Superior temporal gyrus (tissue), 1 donor: ENCODE results near the gene TEX19.
"Not testable (repeated sequence)": the region's sequence is repeated elsewhere in the genome, so short reads cannot be mapped to it uniquely, and the experiment has no call there.

Experiments
- DNase-seq: peaks from one replicate; pipeline ENCODE4 v3.0.0-alpha.2; 2016; ENCODE audit errors: extremely low spot score

The TEX19 gene

DNA sequence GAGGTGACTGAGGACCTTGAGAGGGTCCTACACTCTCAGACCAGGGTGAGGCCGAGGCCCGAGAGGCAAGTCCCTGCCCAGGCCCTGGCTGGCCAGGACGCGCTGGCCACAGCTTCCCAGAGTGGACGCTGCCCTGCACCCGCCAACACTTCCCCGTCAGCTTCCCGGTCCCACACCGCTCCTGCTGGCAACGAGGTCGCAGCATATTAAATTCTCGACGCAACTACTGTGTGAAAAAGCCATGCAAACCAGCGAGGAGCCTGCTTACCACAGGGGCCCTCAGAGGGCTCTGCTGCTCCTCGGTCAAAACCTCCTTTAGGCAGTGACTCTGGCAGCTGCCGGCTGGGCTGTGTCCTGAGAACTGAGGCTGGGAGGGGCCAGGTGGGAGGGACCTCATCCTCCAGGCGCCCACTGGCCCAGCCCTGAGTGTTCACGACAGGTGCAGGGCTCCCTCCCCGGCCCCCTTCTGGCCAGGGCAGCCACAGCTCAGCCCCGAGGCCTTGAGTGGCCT lies 2.1 kb upstream of the TEX19 start:
- DNase-seq = no peak

- DNase-seq = no peak
Measured at GRCh38 chr17:82357394-82357793, 1.7 kb upstream of the TEX19 start.

DNA sequence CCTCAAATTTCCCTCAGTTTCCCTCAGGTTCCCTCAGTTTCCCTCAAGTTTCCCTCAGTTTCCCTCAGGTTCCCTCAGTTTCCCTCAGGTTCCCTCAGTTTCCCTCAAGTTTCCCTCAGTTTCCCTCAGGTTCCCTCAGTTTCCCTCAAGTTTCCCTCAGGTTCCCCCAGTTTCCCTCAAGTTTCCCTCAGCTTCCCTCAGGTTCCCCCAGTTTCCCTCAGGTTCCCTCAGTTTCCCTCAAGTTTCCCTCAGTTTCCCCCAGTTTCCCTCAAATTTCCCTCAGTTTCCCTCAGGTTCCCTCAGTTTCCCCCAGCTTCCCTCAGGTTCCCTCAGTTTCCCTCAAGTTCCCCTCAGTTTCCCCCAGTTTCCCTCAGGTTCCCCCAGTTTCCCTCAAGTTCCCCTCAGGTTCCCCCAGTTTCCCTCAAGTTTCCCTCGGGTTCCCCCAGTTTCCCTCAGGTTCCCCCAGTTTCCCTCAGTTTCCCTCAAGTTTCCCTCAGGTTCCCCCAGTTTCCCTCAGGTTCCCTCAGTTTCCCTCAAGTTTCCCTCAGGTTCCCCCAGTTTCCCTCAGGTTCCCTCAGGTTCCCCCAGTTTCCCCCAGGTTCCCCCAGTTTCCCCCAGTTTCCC lies 516 bp downstream of the TEX19 start:
- not testable (repeated sequence) for DNase-seq

DNA sequence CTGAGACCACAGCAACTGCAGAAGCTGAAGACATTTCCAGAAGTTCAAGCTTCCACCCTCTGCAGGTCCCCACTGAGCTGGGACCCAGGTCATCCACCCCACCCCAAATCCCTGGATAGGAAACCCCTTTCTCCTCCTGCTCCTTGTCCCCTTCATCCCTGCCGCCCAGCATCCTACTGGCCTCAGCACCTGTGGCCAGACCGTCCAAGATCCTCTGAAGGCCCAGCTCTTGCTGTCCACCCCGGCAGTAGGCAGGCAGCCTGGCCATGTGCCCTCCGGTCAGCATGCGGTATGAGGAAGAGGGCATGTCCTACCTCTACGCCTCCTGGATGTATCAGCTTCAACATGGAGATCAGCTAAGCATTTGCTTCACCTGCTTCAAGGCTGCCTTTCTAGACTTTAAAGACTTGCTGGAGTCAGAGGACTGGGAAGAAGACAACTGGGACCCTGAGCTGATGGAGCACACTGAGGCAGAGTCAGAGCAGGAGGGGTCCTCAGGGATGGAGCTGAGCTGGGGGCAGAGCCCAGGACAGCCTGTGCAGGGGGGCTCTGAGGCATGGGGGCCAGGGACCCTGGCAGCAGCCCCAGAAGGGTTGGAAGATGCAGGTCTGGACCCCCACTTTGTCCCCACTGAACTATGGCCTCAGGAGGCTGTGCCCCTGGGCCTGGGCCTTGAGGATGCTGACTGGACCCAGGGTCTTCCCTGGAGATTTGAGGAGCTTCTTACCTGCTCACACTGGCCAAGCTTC lies 3.0 kb downstream of the TEX19 start:
- DNase-seq = no peak

- no peak for DNase-seq
Measured at GRCh38 chr17:82365606-82366295, 6.7 kb downstream of the TEX19 start.

GRCh38 chr17:82366749-82367148 lies 7.7 kb downstream of the TEX19 start:
- DNase-seq = no peak

DNA sequence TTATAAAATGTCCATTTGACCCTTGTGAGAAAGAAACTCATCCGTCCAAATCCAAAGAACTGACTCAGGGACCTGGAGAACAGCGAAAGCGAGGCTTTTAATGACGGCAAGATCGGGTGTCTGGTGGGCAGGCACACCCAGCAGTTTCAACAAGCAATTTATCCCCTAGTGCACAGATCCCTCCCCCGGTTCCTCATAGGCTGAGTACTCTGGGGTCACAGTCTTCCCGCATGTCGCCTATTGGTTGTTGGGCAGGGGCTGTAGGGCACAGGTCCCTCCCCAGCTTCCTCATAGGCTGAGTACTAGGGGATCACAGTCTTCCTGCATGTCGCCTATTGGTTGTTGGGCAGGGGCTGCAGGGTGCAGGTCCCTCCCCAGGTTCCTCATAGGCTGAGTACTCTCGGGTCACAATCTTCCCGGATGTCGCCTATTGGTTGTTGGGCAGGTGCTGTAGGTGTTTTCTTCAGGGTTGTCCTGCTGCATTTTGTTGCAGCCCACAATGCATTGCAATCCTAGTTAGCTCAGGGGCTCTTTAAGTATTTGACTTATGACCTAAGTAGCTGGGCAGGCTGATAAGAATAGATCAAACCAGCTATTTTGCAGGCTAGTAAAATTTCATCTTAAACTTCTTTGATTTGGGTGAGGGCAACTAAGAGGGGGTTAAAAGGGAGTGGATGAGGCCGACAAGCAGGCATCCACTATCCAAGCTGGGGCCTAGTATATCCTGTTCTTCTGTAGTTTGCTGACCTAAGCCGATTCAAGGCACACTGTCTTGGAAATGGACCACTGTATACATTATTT lies 8.9 kb downstream of the TEX19 start:
- DNase-seq = no peak

GRCh38 chr17:82369211-82369610 lies 10.2 kb downstream of the TEX19 start:
- no peak for DNase-seq

DNA sequence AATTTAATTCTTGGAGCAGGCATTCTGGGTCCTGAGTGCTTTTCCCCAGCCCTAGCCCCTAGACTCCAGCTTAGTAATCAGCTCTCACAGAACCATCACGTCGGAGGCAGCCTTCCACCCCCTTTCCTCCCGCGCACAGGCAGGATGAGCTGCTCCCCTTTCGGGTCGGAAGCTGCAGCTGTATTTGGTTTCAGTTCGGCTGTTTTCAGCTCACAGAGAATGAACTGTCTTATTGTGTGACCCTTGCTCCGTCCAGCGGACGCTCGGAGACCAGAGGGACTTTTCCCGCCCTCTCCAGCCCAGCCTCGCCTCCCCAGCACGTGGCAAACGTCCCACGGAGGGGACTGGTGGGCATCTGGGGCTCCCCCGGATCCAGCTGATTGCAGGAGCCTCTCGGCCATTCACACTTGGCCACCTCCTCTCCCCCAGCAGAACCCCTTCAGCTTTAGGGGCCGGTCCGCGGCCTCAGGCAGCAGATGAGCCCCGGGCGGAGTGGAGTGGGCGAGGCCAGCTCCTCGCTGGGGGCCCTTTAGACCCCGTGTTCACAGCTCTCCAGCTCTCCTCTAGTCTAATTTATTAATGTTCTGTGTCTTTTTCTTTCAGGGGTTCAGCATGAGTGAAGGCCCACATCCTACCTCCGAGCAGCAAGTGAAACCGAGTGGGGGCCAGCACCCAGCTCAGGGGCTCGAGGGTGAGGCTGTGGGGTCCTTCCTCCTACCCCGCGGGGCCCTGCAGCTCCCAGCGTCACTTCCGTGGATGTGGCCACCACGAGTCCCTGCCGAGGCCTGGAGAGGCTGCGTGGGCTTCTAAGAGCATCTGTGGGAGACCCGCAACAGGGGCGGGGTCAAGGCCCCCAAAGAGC lies 11.7 kb downstream of the TEX19 start:
- no peak for DNase-seq

GRCh38 chr17:82371333-82372248 lies 12.5 kb downstream of the TEX19 start, which contains the start of gene UTS2R:
UTS2R (plus strand) TSS chr17:82371765; CDS start chr17:82374325, 2,560 bp downstream.
- DNase-seq = no peak

DNA sequence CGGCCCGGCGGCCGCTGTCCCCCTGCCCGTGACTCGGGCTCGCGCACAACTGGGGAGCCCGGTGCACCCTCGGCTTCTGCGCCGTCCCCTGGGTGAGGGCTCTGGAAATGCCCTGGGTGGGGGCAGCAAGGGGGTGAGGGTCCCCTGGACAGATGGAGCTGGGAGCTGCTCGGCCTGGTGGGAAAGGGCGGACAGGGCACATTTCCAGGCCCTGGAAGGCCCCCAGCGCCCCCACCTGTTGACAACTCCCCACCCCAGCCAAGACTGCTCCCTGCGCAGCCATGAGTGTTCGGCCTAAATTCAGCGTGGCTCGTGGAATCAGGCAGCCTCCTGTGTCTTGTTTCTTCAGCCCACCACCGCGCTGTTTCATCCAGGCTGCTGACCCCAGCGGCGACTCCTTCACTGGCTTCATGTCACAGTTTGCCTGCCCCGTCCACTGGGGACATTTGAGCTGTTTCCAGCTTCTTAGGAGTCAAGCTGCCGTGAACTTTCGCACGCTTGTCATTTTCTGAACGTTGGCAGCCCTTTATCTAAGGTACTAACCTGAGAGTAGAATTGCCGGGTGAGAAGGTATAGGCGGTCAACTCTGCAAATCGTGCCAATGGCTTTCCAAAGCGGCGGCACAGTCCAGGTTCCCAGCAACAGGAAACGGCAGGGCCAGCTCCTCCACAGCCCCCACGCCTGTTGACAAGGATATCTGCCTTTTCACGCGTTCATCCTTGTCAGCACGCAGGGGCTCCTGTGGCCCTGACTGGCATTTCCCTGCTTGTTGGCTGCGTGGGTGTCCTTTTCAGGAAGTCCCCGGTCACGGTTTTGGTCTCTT lies 13.4 kb downstream of the TEX19 start:
- DNase-seq = no peak

DNA sequence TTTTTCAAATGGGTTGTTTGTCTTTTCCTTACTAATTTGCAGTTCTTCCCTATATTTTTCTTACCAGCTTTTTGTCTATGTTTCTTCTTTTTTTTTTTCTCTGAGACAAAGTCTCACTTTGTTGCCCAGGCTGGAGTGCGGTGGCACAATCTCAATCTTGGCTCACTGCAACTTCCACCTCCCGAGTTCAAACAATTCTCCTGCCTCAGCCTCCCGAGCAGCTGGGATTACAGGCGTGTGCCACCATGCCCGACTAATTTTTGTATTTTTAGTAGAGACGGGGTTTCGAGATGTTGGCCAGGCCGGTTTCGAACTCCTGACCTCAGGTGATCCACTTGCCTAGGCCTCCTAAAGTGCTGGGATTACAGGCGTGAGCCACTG lies 14.0 kb downstream of the TEX19 start:
- DNase-seq = not testable (repeated sequence)

DNA sequence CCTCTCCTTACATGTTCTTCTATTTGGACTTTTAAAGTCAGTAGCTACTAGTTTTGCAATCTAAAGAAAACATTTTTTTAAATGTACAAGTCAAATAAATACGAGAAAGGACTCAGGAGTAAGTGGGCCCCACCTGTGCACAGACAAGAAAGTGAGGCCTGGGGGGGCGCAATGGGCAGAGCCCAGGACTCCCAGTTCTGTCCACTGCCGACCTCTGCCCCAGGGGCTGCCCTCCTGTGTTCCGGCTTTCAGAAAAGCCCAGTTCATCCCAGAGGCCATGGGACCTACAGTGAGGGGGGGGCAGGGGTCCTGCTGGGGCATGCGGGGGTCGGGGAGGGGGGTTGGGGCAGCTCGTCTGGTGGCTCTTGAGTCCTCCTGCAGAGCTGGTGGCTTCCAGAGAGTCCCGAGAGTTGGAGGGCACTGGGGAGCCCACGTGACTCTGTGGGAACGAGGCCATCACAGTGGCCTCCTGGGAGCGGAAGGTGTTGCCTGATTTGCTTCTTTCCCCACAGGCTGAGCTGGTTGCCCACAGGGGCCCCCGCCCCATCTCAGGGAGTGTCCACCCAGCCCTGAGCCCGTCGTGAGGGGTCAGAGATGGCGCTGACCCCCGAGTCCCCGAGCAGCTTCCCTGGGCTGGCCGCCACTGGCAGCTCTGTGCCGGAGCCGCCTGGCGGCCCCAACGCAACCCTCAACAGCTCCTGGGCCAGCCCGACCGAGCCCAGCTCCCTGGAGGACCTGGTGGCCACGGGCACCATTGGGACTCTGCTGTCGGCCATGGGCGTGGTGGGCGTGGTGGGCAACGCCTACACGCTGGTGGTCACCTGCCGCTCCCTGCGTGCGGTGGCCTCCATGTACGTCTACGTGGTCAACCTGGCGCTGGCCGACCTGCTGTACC lies 14.9 kb downstream of the TEX19 start:
- DNase-seq = no peak

DNA sequence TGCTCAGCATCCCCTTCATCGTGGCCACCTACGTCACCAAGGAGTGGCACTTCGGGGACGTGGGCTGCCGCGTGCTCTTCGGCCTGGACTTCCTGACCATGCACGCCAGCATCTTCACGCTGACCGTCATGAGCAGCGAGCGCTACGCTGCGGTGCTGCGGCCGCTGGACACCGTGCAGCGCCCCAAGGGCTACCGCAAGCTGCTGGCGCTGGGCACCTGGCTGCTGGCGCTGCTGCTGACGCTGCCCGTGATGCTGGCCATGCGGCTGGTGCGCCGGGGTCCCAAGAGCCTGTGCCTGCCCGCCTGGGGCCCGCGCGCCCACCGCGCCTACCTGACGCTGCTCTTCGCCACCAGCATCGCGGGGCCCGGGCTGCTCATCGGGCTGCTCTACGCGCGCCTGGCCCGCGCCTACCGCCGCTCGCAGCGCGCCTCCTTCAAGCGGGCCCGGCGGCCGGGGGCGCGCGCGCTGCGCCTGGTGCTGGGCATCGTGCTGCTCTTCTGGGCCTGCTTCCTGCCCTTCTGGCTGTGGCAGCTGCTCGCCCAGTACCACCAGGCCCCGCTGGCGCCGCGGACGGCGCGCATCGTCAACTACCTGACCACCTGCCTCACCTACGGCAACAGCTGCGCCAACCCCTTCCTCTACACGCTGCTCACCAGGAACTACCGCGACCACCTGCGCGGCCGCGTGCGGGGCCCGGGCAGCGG lies 15.7 kb downstream of the TEX19 start:
- no peak for DNase-seq

DNA sequence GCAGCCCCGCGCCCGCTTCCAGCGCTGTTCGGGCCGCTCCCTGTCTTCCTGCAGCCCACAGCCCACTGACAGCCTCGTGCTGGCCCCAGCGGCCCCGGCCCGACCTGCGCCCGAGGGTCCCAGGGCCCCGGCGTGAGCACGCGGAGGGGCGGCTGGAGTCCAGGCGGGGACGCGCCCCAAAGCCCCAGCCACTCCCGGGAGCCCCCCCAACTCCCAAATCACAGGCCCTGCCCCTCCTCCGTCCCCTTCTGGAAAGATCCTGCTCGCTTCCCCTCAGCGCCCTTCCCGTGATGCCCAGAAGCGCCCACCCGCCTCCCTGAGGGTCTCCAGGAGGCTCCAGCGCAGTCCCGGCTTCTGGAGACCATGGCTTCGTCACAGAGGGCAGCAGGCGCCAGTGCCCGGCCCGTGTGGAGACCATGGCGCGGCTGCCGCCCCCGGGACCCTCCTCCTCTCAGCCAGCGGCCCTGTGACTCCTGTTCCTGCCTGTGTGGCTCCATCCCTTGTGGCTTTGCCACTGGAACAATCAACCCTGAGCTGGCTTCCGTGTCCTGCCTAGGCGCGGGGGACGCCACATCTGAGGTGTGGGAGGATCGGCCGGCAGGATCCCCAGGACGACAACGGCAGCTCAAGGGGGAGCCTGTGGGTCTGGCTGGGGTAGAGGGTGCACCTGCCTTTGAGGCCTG lies 16.5 kb downstream of the TEX19 start:
- no peak for DNase-seq

DNA sequence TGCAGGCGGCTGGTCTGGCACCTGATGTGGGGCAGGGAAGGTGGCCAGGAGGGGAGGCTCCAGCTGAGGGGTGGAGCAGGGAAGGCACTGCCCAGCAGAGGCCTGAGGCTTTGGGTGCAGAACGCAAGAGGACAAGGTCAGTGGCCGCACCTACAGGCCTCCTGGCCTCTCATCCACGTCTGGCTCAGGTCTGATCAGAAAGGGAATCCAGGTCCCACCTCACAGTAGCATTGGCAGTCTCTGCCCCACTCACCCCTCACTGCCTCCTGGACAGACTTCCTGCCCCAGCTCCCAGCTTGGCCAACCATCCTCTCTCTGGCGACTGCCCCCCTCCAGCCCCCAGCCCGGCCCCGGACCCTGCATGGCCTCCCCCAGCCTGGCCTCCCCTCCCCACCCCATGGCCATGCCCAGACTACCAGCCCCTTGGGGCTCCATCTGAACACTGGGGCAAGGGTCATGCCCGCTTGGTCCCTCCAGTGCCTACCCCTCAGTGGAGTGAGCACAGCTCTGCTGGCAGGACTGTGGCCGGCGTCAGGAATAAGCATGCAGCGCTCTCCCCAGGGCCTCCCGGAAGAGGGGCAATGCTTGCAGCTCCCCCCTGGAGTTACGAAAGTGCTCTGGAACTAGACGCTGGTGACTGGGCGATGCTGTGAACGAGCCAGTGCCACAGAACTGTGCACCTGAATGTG lies 17.1 kb downstream of the TEX19 start:
- no peak for DNase-seq
